GM11168 (cell line): ENCODE data around the gene SYNE1.
"Not testable (repeated sequence)": the region's sequence is repeated elsewhere in the genome, so short reads cannot be mapped to it uniquely, and the experiment has no call there.

ENCODE experiments used
- in situ Hi-C: fragments of 300-500 bp; cut with MboI; formaldehyde crosslinking; loops from one replicate; pipeline ENCODE4 v1.12.0; 2022; ENCODE audit warnings: low sequenced_read_pairs; ENCODE audit not compliant: unreplicated experiment

Gene SYNE1

DNA sequence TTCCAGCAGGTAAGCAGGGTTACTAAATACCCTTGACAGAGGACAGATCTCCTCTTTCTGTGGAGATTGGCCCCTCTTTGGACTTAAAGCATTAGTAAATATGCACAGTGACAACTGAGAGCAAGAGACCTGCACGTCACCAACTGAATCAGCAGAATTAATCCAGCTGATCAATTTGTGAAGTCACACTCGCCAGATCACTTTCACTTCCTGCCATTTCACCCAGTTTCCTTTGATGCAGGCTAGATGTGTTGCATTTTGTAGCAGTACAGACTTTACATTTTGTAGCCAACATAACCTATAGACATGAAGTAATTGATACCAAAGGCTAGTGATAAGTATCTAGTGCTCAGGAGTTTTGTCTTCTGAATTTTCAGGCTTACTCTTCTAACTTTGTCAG, 11.9 kb downstream of the SYNE1 start:
- in situ Hi-C loops: no loop called here

DNA sequence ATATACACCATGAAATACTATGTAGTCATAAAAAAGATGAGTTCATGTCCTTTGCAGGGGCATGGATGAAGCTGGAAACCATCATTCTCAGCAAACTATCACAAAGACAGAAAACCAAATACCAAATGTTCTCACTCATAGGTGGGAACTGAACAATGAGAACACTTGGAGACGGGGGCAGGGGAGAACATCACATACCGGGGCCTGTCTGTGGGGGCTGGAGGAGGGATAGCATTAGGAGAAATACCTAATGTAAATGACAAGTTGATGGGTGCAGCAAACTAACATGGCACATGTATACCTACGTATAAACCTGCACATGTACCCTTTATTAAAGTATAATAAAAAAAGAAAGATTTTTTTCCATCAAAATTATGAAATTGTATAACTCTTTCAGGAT, 22.4 kb downstream of the SYNE1 start:
- in situ Hi-C loops: not testable (repeated sequence)

DNA sequence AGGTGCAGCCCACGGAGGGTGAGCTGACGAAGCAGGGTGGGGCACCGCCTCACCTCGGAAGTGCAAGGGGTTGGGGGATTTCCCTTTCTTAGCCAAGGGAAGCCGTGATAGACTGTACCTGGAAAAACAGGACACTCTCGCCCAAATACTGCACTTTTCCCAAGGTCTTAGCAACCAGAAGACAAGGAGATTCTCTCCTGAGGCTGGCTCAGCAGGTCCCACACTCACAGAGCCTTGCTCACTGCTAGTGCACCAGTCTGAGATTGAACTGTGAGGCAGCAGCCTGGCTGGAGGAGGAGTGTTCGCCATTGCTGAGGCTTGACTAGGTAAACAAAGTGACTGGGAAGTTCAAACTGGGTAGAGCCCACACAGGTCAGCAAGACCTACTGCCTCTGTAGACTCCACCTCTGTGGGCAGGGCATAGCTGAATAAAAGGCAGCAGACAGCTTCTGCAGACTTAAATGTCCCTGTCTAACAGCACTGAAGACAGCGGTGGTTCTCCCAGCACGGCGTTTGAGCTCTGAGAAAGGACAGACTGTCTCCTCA, 28.0 kb downstream of the SYNE1 start:
- in situ Hi-C loops: no loop called here

DNA sequence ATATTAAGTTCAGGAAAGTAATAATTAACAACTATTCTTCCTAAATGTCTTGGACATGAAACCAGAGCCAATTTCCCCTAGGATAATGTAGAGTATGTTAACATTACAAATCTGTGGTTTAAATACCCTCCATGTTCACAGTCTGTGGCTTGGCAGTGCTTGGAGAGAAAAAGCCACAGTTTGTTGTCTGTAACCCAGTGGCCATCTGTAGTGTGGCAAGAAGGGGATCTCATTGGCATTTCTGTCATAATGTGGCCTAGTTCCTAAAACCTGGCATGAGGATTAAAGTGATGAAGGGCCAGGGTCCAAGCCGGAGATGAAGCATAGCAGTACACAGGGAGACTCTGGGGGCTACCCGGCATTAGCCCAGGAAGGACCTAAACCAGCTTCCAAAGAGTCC, 31.2 kb downstream of the SYNE1 start:
- in situ Hi-C loops: no loop called here

DNA sequence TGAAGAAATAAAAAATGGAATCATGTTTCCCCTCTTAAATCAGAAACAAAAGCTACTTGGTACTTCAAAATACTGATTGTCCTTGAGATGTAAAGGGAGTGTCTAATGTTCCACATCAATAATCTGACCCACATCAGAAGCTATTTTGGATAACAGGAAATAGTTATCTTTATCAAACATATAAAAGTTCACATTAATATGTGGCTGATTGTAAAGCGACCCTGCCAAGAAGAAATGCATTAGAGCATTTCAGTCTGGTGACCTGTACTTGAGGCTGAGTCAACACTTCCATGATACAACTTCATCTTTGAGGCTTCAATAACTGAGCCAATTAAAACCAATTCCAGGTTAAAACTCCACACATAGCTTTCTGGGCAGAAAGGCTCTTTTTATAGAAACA, 31.8 kb downstream of the SYNE1 start:
- in situ Hi-C loops: no loop called here

DNA sequence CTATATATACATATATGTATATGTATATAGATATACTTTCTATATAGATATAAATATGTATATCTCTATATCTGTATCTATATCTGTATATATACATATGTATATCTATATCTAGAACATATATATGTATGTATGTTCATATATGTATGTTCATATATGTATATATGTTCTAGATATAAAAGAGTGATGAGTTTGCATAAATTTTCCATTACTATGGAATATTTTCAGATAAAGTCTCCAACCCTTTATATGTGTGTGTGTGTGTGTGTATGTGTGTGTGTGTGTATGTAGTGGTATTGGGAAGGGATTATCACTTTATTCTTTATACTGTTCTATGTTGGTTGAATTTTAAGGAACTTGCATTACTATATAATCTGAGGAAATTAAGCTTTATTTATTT, 33.3 kb downstream of the SYNE1 start:
- in situ Hi-C loops: no loop called here

DNA sequence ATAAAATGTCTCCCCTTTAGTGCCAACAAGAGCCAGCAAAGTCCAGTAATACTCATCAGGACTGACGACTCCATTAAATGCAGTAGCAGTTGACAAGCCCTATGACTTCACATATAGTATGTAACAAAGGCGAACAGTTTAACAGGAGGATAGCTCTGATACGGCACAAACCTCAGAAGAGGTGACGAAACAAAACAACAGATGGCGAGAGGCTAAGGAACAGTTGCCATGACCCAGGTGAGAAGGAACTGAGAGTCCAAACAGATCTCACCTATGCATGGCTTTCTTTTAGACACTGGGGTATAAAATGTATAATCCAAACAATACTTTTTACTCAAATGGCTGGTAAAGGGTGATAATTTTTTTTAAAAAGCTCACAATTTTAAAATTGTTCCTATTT, 37.1 kb downstream of the SYNE1 start:
- in situ Hi-C loops: no loop called here

DNA sequence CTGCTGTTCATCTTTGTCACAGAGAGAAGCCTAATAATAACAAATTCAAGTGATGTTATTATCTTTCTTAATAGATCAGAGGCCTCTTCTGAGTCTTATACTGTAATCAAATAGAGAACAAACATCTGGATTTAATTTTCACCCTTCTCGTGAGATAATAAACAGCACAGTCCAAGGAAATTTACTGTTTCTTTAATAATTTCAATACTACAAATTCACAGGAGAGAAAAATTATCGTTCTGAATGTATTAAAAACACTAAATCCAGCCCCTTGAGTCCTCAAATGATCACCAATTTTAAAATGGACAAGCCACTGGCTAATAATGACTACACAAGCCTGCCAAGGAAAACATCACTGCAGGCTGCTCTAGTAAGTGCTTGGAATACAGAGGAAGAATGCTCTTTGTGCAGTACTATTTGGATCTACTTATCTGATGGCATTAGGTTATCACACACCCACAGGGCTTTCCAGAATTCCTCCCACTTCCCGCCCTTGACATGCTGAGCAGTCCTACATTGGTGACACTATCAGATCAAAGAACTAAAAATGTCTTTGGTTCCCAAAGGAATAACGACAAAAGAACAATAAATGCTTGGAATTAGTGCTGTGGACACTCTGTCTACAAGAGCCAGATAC, 38.1 kb downstream of the SYNE1 start:
- in situ Hi-C loops: no loop called here

DNA sequence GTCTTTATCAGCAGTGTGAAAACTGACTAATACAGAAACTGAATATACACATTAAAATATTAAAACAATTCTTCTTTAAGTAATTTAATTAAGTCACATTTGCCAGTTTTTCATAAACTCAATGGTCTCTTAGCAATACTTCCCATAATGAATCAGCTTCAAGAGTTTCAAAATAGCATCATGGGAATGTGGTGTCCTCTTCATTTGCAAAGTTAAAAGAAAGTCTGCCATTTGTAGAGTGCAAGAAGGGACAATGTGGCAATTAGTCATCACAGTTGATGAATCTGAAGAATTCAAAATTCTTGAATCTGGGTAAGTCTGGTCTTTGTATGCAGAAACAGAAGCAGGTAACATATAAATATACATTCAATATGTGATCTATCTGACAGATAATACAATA, 38.7 kb downstream of the SYNE1 start:
- in situ Hi-C loops: no loop called here

DNA sequence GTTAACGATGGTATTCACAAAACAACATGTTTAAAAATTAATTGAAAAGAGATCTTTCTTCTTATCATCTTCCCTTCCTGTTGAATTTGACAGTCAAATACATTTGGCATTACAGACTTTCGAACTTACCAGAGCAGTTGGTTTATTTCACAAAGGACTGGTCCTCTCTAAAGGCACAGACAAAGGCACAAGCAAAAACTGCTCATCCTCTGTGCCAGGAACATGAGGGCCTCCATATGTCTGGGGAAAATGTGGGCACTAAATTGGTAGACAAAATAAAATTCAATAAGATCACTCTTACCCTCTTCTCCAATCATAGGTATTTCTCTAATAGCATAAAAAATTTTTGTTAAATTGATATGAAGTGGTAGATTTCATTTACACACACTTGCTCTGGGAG, 40.4 kb downstream of the SYNE1 start:
- in situ Hi-C loops: no loop called here

DNA sequence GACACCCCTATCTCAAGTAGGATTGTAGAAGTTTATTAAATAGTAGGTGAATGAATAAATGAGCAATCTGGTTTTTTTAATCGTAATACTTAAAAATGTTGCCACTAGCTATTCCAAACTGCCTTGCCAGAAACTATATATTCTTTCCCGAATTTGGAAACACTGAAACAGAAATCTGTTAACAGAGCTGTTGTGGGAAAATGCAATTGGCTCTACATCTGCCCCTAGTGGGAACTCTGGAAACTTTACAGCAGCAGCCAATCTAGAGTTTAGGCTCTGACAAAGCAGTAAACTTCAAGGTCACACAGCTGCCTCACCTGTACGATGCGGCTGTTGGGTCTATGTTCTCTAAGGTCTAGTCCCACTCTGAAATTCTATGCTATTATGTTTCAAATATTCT, 41.7 kb downstream of the SYNE1 start:
- in situ Hi-C loops: no loop called here

DNA sequence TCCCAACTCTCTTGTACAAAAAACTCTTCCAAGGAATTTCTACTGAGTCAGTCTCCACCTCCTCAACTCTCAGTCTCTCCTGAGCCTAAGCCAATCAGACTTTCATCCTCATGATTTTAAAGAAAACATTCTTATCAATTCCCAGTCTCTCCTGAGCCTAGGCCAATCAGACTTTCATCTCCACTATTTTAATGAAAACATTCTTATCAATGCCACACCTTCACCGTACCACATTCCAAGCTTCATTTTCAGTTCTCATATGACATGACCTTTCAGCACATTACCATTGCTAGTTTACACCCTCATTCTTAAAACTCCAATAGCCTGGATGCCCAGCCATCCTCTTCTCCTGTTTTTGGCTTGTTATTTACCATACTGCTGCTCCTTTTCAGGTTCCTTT, 42.5 kb downstream of the SYNE1 start:
- in situ Hi-C loops: no loop called here

DNA sequence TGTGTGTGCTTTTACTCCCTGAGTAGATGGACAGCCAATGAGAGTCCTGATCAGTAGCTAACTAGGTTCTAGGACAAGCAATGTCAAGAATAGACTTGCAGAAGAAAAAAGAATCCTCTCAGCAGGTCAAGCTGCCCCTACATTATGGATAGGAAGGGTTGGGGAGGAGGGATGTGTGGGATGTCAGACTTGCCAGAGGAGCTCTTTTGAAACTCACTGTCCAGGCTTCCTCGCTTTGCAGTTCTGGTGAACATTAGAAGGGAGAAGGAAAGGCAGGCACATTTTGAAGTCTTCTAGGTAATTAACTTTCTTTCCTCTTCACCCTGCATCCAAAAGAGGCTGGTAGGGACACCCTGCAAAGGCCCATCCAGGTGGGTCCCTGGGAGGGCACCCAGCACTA, 48.7 kb downstream of the SYNE1 start:
- in situ Hi-C loops: no loop called here

DNA sequence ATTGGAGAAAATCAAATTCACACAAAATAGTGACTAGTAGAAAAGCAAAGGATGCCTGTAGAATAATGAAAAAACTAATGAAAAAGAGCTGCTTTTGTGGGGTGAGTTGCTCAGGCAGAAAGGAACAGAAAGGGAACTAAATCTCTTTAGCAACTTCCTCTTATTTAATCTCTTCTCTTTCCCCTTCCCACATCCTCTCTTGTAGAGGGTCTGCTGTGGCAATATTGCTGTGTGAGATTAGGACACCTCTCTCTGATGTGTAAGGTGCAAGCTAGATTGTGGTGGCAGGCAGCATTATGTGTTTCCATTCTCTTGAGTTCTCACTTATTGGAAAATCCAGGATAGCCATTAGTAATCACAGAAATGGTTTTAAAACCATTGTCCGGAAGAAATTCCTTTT, 49.7 kb downstream of the SYNE1 start:
- in situ Hi-C loops: no loop called here

DNA sequence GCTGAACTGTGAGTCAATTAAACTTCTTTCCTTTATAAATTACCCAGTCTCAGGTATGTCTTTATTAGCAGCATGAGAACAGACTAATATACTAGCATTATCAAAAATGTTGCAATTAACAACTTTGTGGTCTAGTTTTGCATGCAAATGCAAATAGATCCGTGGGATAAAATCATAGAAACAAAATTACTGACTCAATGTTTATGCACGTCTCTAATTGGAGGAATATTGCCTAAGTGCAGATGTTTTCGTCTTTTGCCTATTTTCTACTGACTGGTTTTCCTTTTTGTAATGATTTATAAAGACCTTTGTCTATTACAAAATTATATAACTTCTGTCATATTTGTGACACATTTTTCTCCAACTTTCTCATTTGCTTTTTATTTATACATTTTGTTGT, 51.9 kb downstream of the SYNE1 start:
- in situ Hi-C loops: no loop called here

DNA sequence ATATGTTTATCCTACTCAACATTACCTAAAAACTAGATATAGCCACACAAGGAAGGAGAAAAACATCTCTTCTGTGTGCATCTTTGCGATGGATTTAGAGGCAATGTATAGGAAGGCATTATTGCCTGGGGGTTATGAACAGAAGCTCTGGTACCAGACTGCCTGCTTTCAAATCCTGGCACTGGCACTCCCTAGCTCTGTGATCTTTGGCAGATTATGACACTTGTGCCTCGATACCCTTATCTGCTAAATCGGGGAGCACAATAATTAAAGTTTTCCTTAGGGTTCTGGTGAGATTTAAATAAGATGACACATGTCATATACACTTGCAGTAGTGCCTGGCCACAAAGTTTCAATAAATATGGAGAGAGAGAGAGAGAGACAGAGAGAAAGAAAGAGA, 53.3 kb downstream of the SYNE1 start:
- in situ Hi-C loops: no loop called here

DNA sequence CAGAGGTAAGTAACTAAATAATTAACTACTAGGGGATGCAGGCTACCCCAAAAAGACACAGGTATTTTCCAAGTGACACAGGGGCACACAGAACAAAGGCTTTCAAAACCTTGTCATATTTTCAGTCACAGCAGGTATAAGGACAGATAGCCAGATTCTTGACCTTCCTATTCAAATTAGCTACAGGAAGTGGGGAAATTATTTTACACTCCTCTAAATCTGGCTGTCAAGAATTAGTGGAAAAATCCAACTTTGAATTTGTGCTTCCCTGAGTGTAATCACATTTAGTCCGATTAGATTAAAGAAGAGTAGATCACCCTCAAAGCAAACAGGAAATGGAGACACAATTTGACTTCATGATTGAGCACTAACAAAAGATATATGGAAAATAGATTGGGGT, 60.6 kb downstream of the SYNE1 start:
- in situ Hi-C loops: no loop called here

DNA sequence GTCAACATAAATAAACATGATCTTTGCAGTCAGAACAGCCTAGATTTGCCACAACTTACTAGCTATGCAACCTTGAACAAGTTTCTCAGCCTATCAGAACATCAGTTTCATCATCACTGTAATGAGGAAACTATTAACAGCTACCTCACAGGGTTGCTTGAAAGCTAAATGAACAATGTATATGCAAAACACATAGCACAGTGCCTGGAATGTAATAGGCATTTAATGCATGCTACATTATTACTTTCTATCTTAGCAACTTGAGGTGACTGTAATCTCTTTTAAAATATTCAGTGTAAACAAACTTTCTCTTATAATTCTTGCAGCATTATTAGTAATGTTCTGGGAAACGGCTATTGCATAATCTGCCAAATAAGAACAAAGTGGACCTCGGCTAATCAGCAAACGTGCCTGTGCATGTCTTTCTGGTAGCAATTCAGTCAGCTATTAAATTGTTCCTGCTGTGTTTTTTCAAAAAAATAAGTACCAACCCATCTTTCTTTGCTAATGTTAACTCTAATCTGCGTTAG, 61.5 kb downstream of the SYNE1 start:
- in situ Hi-C loops: no loop called here

DNA sequence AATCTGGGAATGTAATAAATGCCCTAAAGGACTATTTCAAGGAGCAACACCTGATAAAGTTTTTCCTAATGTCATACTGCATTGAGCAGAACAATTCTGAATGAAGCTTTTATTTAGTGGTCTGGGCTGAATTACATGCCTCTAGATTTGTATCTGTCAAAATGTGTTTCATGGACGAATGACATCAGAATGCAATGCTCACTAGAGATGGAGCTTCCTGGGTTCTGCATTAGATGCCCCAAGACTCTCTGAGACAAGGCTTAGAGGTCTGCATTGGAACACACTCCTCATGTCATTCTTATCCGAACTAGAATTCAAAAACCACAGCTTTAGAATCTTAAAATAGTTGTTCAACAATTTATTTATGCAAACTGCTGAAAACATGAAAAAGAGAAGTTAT, 62.0 kb downstream of the SYNE1 start:
- in situ Hi-C loops: no loop called here

DNA sequence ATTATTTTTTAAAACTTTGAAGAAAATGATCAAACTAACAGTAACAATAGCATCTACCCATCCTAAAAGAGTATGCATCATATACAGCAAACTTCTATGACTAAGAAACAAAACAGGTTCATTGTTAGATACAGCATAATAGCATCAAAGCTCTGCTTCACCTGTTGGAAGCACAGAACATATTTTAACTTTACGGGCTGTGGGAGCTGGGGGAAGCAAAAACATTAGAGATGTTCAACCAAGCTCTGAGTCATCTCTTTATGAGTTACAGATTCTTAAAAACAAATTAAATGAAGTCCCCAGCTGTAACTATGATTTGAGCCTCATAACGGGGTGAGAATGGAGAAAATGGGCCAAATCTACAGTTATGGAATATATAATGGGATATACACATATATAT, 63.4 kb downstream of the SYNE1 start:
- in situ Hi-C loops: no loop called here

DNA sequence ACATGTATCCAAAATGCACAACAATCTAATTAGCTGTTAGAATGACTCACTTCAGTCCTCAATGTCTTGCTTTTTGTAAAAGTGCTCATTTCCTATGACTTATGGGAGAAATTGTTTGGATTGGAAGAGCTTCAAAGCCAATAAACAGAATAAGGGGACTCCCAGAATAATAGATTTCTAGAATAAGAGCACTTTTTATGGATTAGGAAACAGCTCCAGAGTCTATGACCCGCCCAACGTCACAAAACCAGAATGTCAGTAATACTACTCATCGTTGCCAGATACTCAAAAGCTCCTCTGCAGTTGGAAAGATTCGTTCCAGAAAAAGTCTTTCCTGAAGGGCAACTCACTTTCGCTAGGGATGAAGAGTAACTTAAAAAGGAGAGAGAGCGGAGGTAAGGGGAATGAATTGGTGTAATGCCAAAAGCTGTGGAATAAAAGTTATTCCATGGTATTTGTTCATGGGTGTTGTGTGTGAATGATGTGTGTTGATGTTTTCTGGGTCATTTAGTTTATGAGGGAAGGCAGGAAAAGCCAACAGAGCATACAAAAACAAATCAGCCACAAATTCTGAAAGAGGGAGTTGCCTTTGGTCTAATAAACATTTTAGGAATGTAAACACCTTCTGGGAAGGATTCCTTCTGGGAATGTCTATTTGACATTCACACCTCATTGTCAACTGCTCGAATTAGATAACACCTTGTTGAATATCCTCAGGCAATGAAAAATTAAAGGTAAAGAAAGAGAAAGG, 64.6 kb downstream of the SYNE1 start:
- in situ Hi-C loops: no loop called here

DNA sequence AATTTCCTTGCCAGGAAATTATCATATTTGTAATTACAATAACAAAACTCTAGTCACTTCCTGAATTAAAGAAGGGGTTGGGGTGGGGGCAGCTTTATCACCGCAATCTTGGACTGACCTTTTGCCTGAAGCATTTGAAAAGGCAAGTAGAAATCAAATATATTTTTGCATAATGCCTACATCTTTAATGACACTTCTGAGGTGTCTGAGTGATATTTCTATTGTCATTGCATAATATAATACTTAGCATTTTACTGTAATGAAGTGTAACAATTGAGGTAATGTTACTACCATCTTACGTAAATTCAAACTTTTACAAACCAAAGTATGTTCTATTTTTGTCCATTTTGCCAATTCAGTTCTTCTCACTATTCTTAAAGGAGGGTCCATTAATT, 65.2 kb downstream of the SYNE1 start:
- in situ Hi-C loops: no loop called here
